PC-3 (cell line): ENCODE results near the gene TBC1D32.

Source experiments
- EZH2phosphoT487 ChIP-seq: fragments of 300-600 bp; sonication (generic); IDR thresholded peaks from 2 replicates; pipeline ENCODE4 v1.6.1; 2018; ENCODE audit warnings: mild to moderate bottlenecking, antibody characterized with exemption, low read length, borderline replicate concordance
- TF ChIP-seq, protein P1 (sequence below): fragments of 300-600 bp; sonication (generic); conservative IDR thresholded peaks from 2 replicates; pipeline ENCODE4 v1.5.1; 2017; ENCODE audit warnings: antibody characterized with exemption, low read depth, mild to moderate bottlenecking, low read length

DNA sequence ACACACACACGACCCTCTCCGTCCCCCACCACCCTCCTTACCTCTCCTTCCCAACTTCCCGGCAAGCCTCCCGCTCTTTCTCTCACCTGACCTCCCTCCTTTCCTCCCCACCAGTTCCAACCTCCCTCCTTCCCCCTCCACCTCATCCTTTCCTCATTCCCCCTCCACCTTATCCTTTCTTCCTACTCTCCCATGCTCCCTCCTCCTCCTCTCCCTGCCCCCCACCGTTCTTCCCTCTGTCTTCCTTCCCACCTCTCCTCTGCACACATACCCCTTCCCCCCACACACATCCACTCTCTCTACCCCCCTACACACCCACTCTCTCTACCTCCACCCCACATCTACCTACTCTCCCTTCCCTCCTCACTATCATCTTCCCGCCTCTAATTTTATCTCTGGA is 144.2 kb downstream of the TBC1D32 start:
- TF ChIP-seq, protein P1, sequence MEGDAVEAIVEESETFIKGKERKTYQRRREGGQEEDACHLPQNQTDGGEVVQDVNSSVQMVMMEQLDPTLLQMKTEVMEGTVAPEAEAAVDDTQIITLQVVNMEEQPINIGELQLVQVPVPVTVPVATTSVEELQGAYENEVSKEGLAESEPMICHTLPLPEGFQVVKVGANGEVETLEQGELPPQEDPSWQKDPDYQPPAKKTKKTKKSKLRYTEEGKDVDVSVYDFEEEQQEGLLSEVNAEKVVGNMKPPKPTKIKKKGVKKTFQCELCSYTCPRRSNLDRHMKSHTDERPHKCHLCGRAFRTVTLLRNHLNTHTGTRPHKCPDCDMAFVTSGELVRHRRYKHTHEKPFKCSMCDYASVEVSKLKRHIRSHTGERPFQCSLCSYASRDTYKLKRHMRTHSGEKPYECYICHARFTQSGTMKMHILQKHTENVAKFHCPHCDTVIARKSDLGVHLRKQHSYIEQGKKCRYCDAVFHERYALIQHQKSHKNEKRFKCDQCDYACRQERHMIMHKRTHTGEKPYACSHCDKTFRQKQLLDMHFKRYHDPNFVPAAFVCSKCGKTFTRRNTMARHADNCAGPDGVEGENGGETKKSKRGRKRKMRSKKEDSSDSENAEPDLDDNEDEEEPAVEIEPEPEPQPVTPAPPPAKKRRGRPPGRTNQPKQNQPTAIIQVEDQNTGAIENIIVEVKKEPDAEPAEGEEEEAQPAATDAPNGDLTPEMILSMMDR = no peak
- no peak for TF ChIP-seq EZH2phosphoT487
